Vagina (tissue), 2 donors: ENCODE data around the gene CDH13.

ENCODE experiments used
- CTCF ChIP-seq, 3 experiments: fragments of 450-650 bp in 2 of 3; fragments of 200-600 bp in 1 of 3; sonication (generic) in 1 of 3; IDR thresholded peaks; one replicate each; pipeline ENCODE4 v1.5.1; 2017 to 2019; ENCODE audit warnings: antibody characterized with exemption in 3 of 3, mild to moderate bottlenecking in 2 of 3, moderate library complexity in 2 of 3
- POLR2AphosphoS5 ChIP-seq, 2 donors: sonication (generic); formaldehyde crosslinking; IDR thresholded peaks; one replicate each; pipeline ENCODE4 v1.9.0; 2017; ENCODE audit warnings: antibody characterized with exemption in 2 of 2, mild to moderate bottlenecking in 2 of 2, low read depth in 1 of 2; ENCODE audit not compliant: insufficient read depth in 1 of 2

DNA sequence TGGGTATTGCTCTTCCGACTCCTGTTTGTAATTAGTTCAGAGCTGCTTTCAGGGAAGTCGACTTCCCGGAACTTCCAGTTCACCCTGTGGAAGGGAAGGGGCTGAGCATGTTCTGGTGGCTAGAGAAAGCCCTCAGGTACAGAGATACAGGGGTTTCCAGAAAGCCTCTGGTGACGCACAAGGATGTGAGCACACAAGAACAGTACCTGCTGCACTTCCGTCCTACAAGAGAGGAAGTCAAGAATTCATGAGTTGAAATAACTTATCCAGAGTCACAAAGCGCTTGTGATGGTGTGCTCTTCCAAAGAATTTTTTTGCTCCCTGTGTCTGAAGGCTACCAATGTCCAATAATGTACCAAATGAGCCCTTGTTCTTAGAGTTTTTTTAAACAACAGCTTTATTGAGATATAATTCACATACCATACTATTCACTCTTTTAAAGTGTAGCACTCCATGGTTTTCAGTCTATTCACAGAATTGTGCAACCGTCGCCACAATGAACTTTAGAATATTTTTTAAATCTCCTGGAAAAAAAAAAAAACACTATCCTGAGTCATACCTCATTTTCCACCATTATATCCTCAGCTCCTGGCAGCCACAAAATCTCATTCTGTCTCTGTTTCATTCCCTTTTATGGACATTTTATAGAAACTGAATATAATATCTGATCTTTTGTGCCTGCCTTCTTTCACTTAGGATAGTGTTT, 327.6 kb downstream of the CDH13 start:
- TF ChIP-seq CTCF (IDR thresholded peaks at IDR 0.05) (no peak), POLR2AphosphoS5 (IDR thresholded peaks at IDR 0.05; ENCODE audit: insufficient read depth in 1 of 2, low read depth in 1 of 2) (no peak)
